GM20431 (cell line): ENCODE results near the gene PKN2.
"Not testable (repeated sequence)": the region's sequence is repeated elsewhere in the genome, so short reads cannot be mapped to it uniquely, and the experiment has no call there.

Experiments
- in situ Hi-C: fragments of 300-500 bp; cut with MseI, MboI; formaldehyde crosslinking; loops from one replicate; pipeline ENCODE4 v1.15.0; 2020; ENCODE audit warnings: low sequenced_read_pairs; ENCODE audit not compliant: unreplicated experiment

The PKN2 gene

DNA sequence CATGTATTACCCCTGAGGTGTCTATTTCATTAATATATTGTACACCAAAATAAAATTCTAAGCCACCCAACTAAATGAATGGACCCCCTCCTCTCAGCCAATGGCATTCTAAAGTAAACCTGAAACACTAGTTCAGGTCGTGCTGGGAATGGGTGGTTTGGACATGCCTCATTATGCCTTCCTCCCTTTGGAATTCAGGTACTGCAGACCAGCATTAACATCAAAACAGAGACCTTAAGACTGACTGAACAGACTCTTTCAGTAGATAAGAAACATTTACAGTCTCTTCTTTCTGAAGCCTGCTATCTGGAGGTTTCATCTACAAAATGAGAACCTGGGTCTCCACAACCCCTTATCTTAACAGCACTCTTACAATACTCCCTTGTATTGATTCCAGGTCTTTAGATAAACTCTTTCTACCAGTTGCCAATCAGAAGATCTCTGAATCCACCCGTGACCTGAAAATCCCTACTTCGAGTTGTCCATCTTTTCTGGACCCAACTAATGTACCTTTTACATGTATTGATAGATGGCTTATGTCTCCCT lies 93.6 kb downstream of the PKN2 start:
- in situ Hi-C loops, result no loop called here

DNA sequence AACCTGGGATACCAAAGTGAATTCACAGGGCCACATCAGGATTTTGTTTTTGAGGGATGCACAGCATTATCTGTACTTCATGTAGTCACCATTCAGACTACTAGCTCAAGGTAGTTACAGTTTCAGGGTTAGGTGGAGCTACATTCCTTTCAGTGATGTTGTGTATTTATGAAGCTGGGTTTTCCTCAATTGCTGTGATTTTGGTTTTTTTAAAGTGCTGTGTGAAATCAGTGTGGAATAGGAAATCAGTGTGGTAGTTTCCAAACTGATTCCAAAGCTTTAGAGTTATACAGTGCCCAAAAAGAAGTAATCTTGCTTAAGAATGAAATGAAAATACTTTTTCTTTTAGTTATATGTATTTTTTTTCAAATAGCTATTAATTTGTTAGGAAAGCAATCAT lies 95.8 kb downstream of the PKN2 start:
- in situ Hi-C loops, result no loop called here

DNA sequence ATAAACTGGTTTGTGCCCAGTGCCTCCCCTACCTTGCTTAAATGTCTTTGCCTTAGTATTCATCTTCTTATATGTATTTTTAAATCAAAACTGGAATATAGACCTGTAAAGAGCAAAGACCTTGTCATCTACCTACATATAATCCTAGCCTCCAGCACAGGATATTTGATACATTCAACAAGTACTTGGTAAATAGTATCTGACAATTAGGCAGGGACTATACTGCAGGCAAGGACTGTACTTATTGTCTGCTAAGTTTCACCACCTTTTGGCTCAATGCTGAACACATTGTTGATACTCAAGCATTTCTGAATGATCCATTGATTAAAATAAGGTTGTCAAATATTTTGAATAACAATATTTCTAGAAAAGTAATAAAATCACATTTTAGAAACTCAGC lies 96.4 kb downstream of the PKN2 start:
- in situ Hi-C loops, result no loop called here

DNA sequence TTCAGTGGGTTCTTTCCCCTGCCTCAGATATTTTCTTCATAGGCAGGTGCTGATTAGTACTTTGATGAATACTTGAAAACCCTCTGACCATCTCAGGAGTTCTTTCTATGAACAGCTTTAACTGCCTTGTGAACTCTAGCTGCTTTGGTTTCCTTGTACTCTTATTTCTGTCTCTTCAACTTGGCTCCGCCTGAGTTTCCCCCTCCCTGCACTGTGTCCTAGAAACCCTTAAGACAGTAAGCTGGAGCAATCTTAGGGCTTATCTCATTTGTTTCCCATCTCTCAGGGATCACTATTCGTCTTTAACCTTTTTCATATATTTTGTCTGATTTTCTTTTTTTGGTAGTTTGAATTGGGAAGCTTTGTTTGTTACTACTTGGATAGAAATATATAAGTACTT lies 99.1 kb downstream of the PKN2 start:
- in situ Hi-C loops, result no loop called here

DNA sequence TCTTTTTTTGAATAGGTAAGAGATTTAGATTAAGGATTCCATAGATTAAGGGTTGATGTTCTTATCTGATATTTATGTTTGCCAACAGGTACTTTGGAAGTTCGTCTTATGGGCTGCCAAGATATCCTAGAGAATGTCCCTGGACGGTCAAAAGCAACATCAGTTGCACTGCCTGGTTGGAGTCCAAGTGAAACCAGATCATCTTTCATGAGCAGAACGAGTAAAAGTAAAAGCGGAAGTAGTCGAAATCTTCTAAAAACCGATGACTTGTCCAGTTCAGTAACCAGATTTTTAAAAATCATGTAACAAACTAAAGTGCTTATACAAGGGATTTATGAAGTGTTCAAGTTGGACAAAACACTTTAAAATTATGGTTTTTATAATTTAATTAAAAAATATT lies 100.5 kb downstream of the PKN2 start:
- in situ Hi-C loops, result no loop called here

DNA sequence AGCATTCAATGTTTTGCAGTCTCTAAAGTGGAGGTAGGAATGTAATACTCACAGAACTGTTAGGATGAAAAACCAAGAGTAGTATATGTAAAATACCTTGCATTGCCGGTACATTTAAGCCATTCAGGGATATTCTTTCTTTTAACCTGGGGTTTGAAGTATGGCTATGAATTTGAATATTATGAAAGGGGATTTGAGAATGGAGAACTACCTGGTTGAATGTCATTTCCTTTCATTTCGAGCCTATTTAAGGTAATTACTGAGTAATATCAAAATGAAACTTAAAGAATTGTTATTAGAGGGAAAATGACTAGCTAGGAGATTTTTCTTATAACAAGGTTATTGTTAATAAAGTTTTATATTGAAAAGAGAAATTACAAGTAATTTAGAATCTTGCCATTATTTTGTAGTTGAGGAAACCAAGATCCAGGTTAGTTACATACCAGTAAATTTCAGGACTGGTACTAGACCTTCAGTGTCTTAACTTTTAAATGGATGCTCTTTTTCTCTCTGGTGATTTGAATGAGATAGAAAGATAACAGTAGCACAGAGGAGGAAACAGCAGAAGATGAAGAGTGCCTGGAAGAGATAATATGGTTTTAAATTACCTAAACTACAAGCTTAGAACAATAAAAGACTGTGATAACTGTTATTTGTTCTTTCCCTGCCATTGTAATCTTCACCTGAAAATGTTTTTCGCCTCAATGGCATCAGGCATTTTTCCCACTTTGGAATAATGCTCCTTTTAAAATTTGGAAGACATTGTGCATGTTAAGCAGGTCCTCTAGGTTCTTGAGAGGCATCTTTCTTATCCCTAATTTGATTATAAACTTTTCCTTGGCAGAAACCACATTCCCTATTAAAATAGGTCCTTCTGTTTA lies 103.2 kb downstream of the PKN2 start:
- in situ Hi-C loops, result no loop called here

DNA sequence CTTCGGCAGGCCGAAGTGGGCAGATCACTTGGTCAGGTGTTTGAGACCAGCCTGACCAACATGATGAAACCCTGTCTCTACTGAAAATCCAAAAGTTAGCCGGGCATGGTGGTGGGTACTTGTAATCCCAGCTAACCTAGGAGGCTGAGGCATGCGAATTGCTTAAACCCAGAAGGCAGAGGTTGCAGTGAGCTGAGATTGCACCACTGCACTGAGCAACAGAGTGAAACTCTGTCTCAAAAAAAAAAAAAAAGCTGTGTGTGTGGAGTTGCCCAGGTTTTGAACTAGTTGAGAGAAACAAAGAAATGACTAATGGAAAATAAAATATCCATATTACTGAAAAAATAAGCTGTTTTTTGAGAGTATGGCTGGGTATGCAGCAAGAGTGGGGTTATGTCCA lies 107.1 kb downstream of the PKN2 start:
- in situ Hi-C loops, result no loop called here

DNA sequence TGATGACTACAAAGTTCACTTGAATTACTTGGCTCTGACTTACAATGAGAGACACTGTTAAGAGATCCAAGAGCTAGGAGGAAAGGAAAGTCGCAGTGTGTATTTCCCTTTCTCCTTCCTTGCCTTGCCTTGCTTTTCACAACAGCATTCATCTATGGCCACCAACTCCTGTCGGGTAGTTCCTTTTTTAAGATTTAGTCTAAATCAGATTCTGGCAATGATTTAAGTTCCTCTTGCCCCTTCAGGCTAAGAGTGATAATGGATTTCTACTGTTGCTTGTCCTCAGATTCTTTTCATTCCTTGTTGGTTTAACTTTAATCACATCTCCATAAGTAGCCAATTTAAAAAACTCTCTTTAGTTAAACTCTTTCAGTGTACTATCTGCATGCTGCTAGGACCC lies 115.4 kb downstream of the PKN2 start:
- in situ Hi-C loops, result no loop called here

DNA sequence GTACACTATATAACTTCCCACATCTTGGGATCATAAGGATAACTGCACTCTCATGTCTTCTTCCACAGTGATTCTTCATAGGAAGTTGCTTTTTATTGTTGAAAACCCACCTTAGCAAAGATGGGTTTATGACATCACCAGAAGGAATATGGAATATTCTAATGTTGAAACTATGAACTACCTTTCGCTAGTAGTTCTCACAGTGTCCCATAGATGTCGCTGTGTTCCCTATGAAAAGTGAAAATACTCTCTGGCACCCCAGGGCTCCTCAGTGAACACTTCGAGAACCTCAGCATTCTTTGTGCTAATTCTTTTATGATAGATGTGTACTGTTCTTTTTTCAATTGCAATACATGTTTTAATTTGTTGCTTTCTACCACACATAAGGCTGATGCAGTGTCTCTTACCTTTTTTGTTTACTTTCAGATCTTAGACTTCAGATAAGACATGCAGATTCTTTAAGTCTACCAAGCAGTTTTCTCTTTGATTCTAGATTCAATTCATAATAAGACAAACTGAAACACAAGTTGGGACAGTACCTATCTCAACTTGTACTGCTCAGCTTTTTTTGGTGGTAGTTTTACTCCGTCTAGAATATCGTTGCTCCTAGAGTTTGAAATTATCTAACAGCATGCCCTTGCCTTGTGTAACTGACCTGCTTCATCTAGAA lies 116.4 kb downstream of the PKN2 start:
- in situ Hi-C loops, result no loop called here

DNA sequence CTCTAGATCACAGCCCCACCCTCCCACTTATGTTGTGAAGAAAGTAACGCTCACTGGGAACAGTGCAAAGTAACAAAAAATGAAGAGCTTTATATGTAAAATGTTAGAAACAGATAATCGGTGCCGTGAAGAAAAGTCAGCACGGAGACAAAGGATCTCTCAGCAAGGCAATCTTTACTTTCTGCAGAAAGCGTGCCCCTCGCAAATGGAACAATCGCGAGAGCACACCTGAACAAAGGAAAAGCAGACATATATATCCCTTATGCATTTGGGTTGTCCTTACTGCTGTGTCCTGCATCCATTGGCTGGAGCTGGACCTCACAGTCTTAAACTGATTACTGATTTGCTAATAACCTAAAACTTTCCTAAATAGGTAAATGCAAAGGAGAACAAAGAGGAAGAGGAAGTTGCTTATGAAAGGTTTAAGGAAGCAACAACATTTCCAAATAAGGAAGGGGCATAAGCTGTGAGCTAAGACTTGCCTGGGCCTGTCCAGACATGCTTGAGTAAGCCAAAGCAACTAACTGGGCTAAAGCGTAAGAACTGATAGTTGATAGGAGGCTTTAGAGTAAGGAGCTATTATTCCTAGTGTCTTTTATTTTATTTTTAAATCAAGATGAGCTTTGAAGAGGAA lies 117.6 kb downstream of the PKN2 start:
- in situ Hi-C loops, result no loop called here

DNA sequence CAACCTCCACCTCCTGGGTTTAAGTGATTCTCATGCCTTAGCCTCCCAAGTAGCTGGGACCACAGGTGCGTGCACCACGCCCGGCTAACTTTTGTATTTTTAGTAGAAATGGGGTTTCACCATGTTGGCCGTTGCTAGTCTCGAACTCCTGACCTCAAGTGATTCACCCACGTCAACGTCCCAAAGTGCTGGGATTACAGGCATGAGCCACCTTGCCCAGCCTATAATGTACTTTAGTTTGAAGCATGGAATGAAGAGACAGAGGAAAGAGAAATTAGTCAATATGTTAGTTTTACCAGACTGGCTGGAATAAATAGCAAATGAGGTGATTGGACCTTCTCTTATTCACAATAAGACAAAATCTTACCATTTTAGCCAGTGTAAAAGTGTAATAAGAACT lies 118.3 kb downstream of the PKN2 start:
- in situ Hi-C loops, result no loop called here

DNA sequence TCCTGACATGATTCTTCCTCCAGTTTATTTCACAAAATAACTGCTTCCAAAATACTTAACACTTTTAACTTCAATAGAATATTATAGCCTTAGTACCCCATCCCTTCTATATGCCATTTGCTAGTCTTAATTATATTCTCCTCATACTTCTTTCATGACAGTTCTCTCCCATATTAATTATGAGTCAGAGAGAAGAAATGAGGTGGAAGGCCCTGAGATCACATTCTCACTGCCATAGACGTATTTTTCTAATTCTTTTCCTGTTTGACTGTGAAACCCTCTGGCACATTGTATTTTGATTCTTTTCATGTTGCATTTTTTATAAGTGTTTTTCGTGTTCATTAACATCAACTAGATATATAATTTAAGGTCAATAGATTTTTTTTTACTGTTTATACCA lies 118.9 kb downstream of the PKN2 start:
- in situ Hi-C loops, result no loop called here

DNA sequence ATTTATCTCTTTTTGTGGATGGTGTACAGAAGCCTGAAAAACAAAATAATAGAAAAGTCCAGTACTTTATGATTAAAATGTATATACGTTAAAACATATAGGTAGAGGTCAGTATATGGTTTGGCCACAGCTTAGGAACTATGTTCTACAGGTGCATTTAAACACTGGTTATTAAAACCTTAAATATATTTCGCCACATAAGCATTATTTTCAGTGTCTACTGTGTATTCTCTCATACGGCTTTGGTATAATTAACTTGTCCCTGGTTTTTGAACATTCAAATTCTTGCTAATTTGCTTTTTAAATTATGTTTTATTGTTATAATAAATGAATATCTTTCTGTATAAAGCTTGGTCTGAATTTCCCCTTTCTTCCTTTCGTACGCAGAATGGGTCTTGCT lies 119.4 kb downstream of the PKN2 start:
- in situ Hi-C loops, result no loop called here

DNA sequence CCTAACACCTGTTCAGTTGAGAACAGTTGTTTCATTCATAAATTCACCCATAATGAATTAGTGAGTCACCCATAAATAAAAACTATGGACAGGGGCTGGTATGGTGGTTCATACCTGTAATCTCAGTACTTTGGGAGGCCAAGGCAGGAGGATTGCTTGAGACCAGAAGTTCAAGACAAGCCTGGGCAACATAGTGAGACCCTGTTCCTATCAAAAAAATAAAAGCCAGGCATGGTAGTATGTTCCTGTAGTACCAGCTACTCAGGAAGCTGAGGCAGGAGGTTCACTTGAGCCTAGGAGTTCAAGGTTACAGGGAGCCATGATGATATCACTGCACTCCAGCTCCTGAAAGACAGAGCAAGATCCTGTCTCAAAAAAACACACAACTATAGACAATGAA lies 128.3 kb downstream of the PKN2 start:
- in situ Hi-C loops, result no loop called here

DNA sequence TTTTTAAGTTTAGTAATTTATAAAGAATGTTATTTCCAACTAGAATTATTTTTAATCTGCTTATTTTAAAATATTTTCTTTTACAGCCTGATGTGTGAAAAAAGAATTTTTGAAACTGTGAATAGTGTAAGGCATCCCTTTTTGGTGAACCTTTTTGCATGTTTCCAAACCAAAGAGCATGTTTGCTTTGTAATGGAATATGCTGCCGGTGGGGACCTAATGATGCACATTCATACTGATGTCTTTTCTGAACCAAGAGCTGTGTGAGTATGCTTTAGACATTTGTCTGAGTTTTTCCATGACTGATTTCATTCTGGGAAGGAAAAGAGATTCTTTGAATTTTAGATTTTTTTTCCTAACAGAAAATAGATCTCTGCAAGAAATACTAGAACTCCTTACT lies 129.4 kb downstream of the PKN2 start:
- in situ Hi-C loops, result no loop called here

DNA sequence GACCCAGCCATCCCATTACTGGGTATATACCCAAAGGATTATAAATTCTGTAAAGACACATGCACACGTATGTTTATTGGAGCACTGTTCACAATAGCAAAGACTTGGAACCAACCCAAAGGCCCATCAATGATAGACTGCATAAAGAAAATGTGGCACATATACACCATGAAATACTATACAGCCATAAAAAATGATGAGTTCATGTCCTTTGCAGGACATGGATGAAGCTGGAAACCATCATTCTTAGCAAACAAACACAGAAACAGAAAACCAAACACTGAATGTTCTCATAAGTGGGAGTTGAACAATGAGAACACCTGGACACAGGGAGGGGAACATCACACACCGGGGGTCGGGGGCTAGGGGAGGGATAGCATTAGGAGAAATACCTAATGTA lies 135.6 kb downstream of the PKN2 start:
- in situ Hi-C loops, result not testable (repeated sequence)

DNA sequence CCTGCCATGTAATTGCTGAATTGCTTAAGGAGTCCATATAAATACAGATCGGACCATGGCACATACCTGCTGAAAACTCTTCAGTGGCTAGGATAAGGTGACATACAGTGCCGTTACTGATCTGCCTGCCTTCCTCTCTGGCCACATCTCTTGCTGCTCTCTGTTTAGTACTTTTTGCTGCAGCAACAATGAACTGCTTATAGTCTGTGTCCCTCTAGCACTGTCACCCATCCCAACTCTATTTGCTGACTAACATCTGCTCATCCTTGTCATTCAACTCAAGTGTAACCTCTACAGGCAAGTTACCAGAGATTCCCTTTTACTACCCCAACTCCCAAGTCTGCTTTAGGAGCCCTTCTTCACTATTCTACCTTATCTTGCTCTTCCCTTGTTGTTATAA lies 141.6 kb downstream of the PKN2 start:
- in situ Hi-C loops, result no loop called here

DNA sequence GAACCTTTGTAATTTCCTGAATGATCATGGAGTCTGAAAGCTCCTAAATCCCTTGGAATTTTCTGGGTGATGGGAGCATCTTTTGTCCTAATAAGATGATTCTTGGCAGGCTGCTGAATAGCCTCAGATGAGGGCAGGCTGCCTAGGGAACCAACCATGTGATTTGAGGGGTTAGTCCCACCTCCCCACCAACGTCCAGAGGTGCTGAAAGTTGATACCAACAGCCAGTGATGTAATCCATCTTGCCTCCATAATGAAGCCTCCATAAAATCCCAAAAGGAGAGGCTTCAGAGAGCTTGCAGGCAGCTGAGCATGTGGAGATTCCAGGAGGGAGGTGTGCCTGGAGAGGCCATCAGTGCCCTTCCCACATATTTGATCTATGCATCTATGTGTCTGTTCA lies 163.6 kb downstream of the PKN2 start:
- in situ Hi-C loops, result no loop called here

DNA sequence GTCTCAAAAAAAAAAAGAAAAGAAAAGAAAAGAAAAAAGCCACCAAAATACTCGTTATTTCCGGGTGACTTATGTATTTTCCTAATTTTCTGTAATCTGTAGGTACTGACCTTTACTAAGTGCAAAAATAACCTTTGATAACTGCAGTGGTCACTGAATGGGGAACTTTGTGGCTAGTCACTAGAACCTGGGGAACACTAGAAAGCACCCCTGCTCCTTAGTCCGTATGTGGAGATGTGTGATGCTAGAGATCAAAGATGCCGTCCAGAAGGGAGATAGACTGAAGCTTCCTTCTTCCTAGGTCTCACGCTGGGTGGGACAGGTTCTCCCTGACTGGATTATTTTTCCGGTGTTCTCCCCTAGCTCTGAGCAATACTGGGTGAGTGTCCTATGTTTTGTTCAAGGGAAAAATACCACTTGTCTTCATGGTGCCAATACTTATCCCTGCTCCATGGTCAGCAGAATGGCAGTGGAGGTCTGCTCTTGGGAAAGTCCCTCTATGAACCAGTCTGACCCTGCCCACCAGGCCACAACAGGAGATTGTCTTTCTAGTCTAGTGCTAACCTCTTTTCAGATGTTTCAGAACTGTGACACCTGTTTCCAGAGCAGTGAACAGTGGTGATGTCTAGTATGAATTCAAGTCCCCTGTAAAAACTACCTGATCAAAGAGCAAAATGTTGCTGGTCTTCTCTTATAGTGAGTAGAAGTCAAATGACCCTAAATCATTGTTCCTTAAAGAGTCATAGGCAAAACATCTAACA lies 167.4 kb downstream of the PKN2 start:
- in situ Hi-C loops, result no loop called here

DNA sequence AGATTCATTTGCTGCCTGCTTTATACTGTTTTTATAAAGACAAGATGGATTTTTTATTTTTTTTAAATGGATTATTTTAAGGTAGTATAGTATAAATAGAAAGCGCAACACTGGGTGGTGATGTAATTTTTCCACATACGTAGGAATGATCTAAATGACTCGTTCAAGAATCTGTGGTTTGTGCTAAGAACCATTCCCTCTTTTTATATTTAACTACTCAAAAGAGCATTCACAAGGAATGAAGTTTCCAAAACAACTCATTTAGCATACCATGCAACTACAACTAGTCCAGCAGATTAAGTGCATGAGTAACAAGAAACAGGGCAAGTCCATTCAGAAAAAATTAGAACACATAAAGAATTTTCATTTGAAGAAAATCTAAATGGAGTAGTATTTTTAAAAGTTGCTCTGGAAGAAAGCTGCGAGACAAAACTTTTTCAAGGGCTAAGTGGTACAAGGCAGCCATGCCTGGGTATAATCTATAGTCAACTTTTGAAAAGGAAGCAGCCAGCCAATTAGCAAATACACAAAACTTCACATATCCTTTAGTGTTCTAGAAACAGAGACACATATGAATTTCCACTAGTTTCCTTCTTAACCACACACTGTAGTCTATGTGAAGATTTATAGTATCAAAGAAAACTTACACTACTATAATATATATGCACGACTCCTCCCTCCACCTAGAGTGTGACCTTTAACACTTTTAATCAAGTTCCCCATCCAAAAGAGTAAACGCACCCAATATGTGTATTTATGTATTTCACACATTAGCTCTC lies 183.9 kb downstream of the PKN2 start:
- in situ Hi-C loops, result no loop called here
